Right atrium auricular region (tissue), 2 donors: ENCODE results near the gene PRKD1. TPM values are rescaled to one million over a fixed set of nuclear protein-coding genes. Genes with fewer than 3 reads are reported as not detected.

ENCODE experiments used
- DNase-seq: peaks from one replicate; pipeline ENCODE4 v3.0.0-alpha.2; 2019; ENCODE audit warnings: low spot score
- H3K27ac ChIP-seq, 2 donors: fragments of 200-600 bp; sonication (generic); 1 replicate in 1 of 2; 2 replicates in 1 of 2; pipeline ENCODE4 v1.5.1; 2016 to 2019
- H3K27me3 ChIP-seq, 2 donors: fragments of 200-600 bp; sonication (generic); one replicate each; pipeline versions ENCODE4 v1.5.1 to v1.6.0; 2017 to 2019
- H3K36me3 ChIP-seq: fragments of 200-600 bp; sonication (generic); one replicate; pipeline ENCODE4 v1.5.1; 2016
- H3K4me1 ChIP-seq, 2 donors: fragments of 200-600 bp; sonication (generic); one replicate each; pipeline versions ENCODE4 v1.5.1 to v1.6.0; 2017 to 2019
- H3K4me3 ChIP-seq, 2 donors: fragments of 200-600 bp; sonication (generic); 1 replicate in 1 of 2; 2 replicates in 1 of 2; pipeline ENCODE4 v1.5.1; 2017 to 2019; ENCODE audit warnings: mild to moderate bottlenecking in 1 of 2, moderate library complexity in 1 of 2
- H3K9me3 ChIP-seq, 2 donors: fragments of 200-600 bp; sonication (generic); one replicate each; pipeline ENCODE4 v1.5.1; 2019
- CTCF ChIP-seq, 2 donors: fragments of 200-600 bp; sonication (generic); IDR thresholded peaks; one replicate each; pipeline ENCODE4 v1.5.1; 2019; ENCODE audit warnings: antibody characterized with exemption in 2 of 2
- total RNA-seq, 2 donors: library from RNA; depleted of rRNA; stranded (reverse); fragments of >200 nt; gene quantifications; one replicate each; pipeline ENCODE4 v1.1.0, GENCODE V29; 2016

The PRKD1 gene
- total RNA-seq, 2 donors from 2014 or later, result 4.3 to 7.5 TPM

DNA sequence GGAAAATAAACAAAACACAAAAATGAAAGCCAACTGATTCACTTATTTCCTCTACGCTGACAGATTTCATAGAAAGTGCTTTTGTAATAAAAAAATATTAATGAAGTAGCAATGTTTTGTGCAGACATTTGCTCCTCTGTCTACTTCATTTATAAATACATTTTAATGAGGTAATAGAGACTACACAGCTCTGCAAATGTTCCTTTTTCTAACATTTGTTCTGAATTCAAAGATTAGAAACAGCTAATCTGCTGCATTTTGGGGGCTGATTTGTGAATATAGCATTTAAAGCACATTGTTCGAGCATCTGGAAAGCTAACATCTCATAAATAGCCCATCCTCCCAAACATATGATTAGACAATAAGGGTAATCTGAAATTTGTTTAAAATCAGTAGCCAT is 97.8 kb downstream of the PRKD1 start:
- Histone ChIP-seq H3K9me3 (no peaks in the 10 kb centered on the region), H3K4me3 (no peak overlapping the region), H3K27ac (no peak overlapping the region), H3K4me1 (no peaks in the 10 kb centered on the region), H3K27me3 (no peaks in the 10 kb centered on the region), H3K36me3 (no peaks in the 10 kb centered on the region)
- no peak for TF ChIP-seq CTCF (IDR thresholded peaks at IDR 0.05)
- DNase-seq, result no peak

GRCh38 chr14:29823816-29824215 is 103.8 kb downstream of the PRKD1 start:
- Histone ChIP-seq H3K9me3 (no peaks in the 10 kb centered on the region), H3K4me3 (no peak overlapping the region), H3K27me3 (no peaks in the 10 kb centered on the region), H3K36me3 (no peaks in the 10 kb centered on the region), H3K27ac (no peak overlapping the region), H3K4me1 (peaks cover 0 to 14% of the 10 kb centered on the region in 2 donors)
- no peak for TF ChIP-seq CTCF (IDR thresholded peaks at IDR 0.05)
- no peak for DNase-seq

GRCh38 chr14:29822430-29822709 is 105.3 kb downstream of the PRKD1 start:
- Histone ChIP-seq H3K36me3 (no peaks in the 10 kb centered on the region), H3K27me3 (no peaks in the 10 kb centered on the region), H3K4me3 (no peak overlapping the region), H3K27ac (no peak overlapping the region), H3K9me3 (no peaks in the 10 kb centered on the region), H3K4me1 (peaks cover 0 to 14% of the 10 kb centered on the region in 2 donors)
- TF ChIP-seq CTCF (IDR thresholded peaks at IDR 0.05), result no peak
- no peak for DNase-seq

DNA sequence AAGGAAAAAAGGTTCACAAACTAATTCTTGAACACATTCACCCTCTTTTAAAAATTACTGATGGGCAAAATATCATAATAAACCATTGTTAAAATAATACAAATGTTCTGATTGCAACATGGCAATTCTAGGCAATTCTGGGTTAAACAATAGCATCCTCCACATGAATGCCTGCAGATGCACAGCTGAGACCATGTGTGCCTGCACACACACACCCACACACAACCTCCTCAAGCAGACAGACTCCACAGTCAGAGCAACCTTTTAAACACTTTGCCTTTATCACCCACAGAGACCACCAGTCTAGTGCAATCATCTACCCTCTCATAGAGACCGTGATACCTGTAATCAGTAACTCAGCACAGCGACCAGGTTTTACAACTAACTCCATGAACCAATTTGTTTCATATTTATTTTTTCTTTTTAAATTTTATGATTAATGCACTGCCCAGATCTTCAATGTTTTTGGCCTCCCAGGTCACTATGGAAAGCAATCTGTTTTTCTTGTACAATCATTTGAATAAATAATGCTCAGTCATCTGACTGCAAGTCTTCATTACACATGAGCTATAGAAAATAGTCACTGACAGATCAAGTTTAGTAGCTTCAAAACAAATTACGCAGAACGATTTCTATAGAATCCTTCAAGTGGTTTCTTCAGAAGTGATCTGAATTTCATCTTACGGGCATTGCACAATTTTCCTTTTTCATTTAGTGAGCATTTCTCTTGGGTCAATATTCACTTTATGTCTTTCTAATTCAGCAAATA is 105.8 kb downstream of the PRKD1 start:
- Histone ChIP-seq H3K27ac (no peak overlapping the region), H3K4me1 (peaks cover 0 to 14% of the 10 kb centered on the region in 2 donors), H3K9me3 (no peaks in the 10 kb centered on the region), H3K27me3 (no peaks in the 10 kb centered on the region), H3K36me3 (no peaks in the 10 kb centered on the region), H3K4me3 (no peak overlapping the region)
- DNase-seq, result no peak
- no peak for TF ChIP-seq CTCF (IDR thresholded peaks at IDR 0.05)

GRCh38 chr14:29821242-29821641 is 106.4 kb downstream of the PRKD1 start:
- DNase-seq, result no peak
- H3K27ac ChIP-seq, result no peak overlapping the region
- TF ChIP-seq CTCF (IDR thresholded peaks at IDR 0.05), result no peak
- no peaks in the 10 kb centered on the region for H3K27me3 ChIP-seq
- H3K36me3 ChIP-seq, result no peaks in the 10 kb centered on the region
- H3K9me3 ChIP-seq, result no peaks in the 10 kb centered on the region
- peaks cover 0 to 14% of the 10 kb centered on the region in 2 donors for H3K4me1 ChIP-seq
- no peak overlapping the region for H3K4me3 ChIP-seq

DNA sequence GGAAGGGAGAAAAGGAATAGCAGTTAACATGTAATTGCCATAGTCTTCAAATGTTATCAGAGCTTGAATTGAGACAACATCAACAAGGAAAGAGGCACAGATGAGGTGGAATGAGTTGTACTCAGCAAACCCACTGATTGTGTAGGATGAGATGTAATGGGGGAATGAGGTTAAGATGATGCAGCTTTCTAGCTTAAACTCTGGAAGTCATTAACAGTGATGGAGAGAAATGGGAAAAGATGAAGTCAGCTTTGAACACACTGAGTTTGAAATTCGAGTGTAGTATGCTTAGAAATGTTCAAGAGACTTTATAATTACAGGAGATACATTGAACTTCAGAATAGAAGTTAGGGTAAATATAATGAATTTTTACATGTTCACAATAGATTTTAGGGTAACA is 106.9 kb downstream of the PRKD1 start:
- H3K9me3 ChIP-seq, result no peaks in the 10 kb centered on the region
- DNase-seq, result no peak
- H3K27me3 ChIP-seq, result no peaks in the 10 kb centered on the region
- peaks cover 0 to 14% of the 10 kb centered on the region in 2 donors for H3K4me1 ChIP-seq
- no peaks in the 10 kb centered on the region for H3K36me3 ChIP-seq
- TF ChIP-seq CTCF (IDR thresholded peaks at IDR 0.05), result no peak
- H3K4me3 ChIP-seq, result no peak overlapping the region
- no peak overlapping the region for H3K27ac ChIP-seq
